HCT116 (cell line): ENCODE results near the gene OCA2.

Source experiments
- ATF3 ChIP-seq: IDR thresholded peaks from 2 replicates; pipeline ENCODE4 v1.6.1; 2012
- CEBPB ChIP-seq: IDR thresholded peaks from 2 replicates; pipeline ENCODE4 v1.6.1; 2012; ENCODE audit warnings: low read depth
- CTCF ChIP-seq, 3 experiments: fragments of 200-600 bp in 1 of 3; sonication (generic) in 1 of 3; IDR thresholded peaks in 2 of 3; conservative IDR thresholded peaks in 1 of 3; 2 replicates each; pipeline ENCODE4 v1.5.1; 2012 to 2017; ENCODE audit warnings: low read depth in 2 of 3, low read length in 2 of 3, antibody characterized with exemption in 1 of 3, borderline replicate concordance in 1 of 3, control low read depth in 1 of 3, mild to moderate bottlenecking in 1 of 3, mixed read lengths in 1 of 3, mixed run types in 1 of 3, moderate library complexity in 1 of 3; ENCODE audit not compliant: insufficient read depth in 1 of 3
- EGR1 ChIP-seq: IDR thresholded peaks from 2 replicates; pipeline ENCODE4 v1.6.1; 2012; ENCODE audit warnings: low read depth
- ELF1 ChIP-seq: IDR thresholded peaks from 2 replicates; pipeline ENCODE4 v1.6.1; 2012; ENCODE audit warnings: low read depth, borderline replicate concordance
- EZH2 ChIP-seq: fragments of 200-600 bp; sonication (generic); IDR thresholded peaks from 2 replicates; pipeline ENCODE4 v1.6.1; 2017; ENCODE audit warnings: antibody characterized with exemption, mixed run types
- POLR2A ChIP-seq: IDR thresholded peaks from 2 replicates; pipeline ENCODE4 v1.7.0; 2011; ENCODE audit warnings: borderline replicate concordance; ENCODE audit not compliant: insufficient read depth, insufficient read length; ENCODE audit errors: extremely low read depth
- POLR2AphosphoS5 ChIP-seq: IDR thresholded peaks from 2 replicates; pipeline ENCODE4 v1.6.1; 2011; ENCODE audit warnings: mild to moderate bottlenecking, low read depth, low read length, moderate library complexity
- RAD21 ChIP-seq: IDR thresholded peaks from 2 replicates; pipeline ENCODE4 v1.6.1; 2012; ENCODE audit warnings: low read depth, mild to moderate bottlenecking
- REST ChIP-seq: IDR thresholded peaks from 2 replicates; pipeline ENCODE4 v1.6.1; 2012; ENCODE audit warnings: low read depth
- TCF7L2 ChIP-seq: IDR thresholded peaks from 2 replicates; pipeline ENCODE4 v1.7.0; 2011; ENCODE audit warnings: borderline replicate concordance, inconsistent platforms; ENCODE audit not compliant: insufficient read depth, insufficient read length; ENCODE audit errors: extremely low read depth
- YY1 ChIP-seq: IDR thresholded peaks from 2 replicates; pipeline ENCODE4 v1.6.1; 2011; ENCODE audit warnings: low read length, low read depth, moderate library complexity, mild to moderate bottlenecking; ENCODE audit not compliant: insufficient replicate concordance; ENCODE audit errors: extremely low read depth
- ZNF274 ChIP-seq: fragments of 200-500 bp; sonication (Bioruptor generic); IDR thresholded peaks from 2 replicates; pipeline ENCODE4 v1.6.1; 2014; ENCODE audit warnings: mild to moderate bottlenecking, low read depth, low read length, inconsistent platforms

- TF ChIP-seq CTCF (IDR thresholded peaks at IDR 0.05 in 2 of 3, conservative IDR thresholded peaks at IDR 0.05 in 1 of 3; ENCODE audit: borderline replicate concordance in 1 of 3, insufficient read depth in 1 of 3, low read depth in 2 of 3, low read length in 2 of 3) (no peak), POLR2A (no peak), EZH2 (no peak), ZNF274 (no peak), ELF1 (no peak), RAD21 (no peak), REST (no peak), YY1 (no peak), CEBPB (no peak), POLR2AphosphoS5 (no peak), EGR1 (no peak), TCF7L2 (no peak), ATF3 (no peak)
Observed at GRCh38 chr15:28130651-28131050, 31.5 kb upstream of the OCA2 start.
